HepG2 (cell line): ENCODE results near the gene SERPINB11. TPM values are rescaled to one million over a fixed set of nuclear protein-coding genes. Genes with fewer than 3 reads are reported as not detected.
A peak's percentile ranks its signal among the peaks of the same experiment; 100 is the strongest.

Experiments used
- ATAC-seq: fragments of 200-7000 bp; cut with Tn5 transposase; 3 replicates; pipeline ENCODE4 v1.9.1; 2020; ENCODE audit warnings: mild to moderate bottlenecking, moderate library complexity
- BruUV-seq: library from RNA; stranded (reverse); fragments of 400-500 nt; replicated peaks from 2 replicates; lab custom pipeline; 2021; lab: Mats Ljungman, UMichigan
- CTCF ChIA-PET: fragments of 300-600 bp; formaldehyde crosslinking; extraction: SDS; loops from one replicate; lab custom pipeline; 2021; ENCODE audit warnings: low total read pairs, inconsistent platforms, low intra/inter-chr PET ratio; lab: Yijun Ruan, JAX
- POLR2A ChIA-PET: fragments of 350-600 bp; sonication (Branson Sonifier 250); formaldehyde crosslinking; loops from one replicate; lab custom pipeline; 2020; ENCODE audit warnings: antibody characterized with exemption, inconsistent platforms; lab: Yijun Ruan, JAX
- DNase-seq: peaks from one replicate; pipeline ENCODE4 v3.0.0-alpha.2; 2015; ENCODE audit warnings: low spot score
- FAIRE-seq: peaks from 3 replicates; lab custom pipeline; 2011; peaks lifted over from hg19 to GRCh38; lab: Jason Lieb, UNC
- H2AFZ ChIP-seq: one replicate; pipeline ENCODE4 v1.6.1; 2011; ENCODE audit warnings: low read length, inconsistent platforms
- H3K27ac ChIP-seq: fragments of 300-600 bp; 3 replicates; pipeline ENCODE4 v1.8.0; 2011; ENCODE audit warnings: mixed run types, mild to moderate bottlenecking, mixed read lengths, low read length, inconsistent platforms; ENCODE audit not compliant: insufficient read depth; ENCODE audit errors: extremely low read length
- H3K27me3 ChIP-seq, 2 experiments: fragments of 200-600 bp in 1 of 2; 2 replicates in 1 of 2; 3 replicates in 1 of 2; pipeline versions ENCODE4 v1.6.0 to v1.8.0; 2011; ENCODE audit warnings: low read length in 2 of 2, mild to moderate bottlenecking in 2 of 2, moderate library complexity in 2 of 2, inconsistent platforms in 1 of 2; ENCODE audit not compliant: insufficient read depth in 2 of 2, control insufficient read depth in 1 of 2
- H3K36me3 ChIP-seq, 2 experiments: fragments of 200-600 bp in 1 of 2; replicated peaks in 1 of 2; 2 replicates in 1 of 2; 3 replicates in 1 of 2; pipeline versions ENCODE4 v1.5.1 to v1.8.0; 2011; ENCODE audit warnings: low read length in 2 of 2, inconsistent platforms in 1 of 2; ENCODE audit not compliant: insufficient read depth in 2 of 2, control insufficient read depth in 1 of 2
- H3K4me1 ChIP-seq: 2 replicates; pipeline ENCODE4 v1.5.1; 2012; ENCODE audit warnings: low read length, inconsistent platforms; ENCODE audit not compliant: insufficient read depth
- H3K4me2 ChIP-seq: 2 replicates; pipeline ENCODE4 v1.6.0; 2011; ENCODE audit warnings: low read depth, low read length, inconsistent platforms
- H3K4me3 ChIP-seq, 3 experiments: fragments of 200-600 bp in 1 of 3; sonication (generic), shearing (Covaris generic) in 1 of 3; replicated peaks in 1 of 3; 2 replicates each; pipeline ENCODE4 v1.5.1; 2011 to 2016; ENCODE audit warnings: low read length in 3 of 3, inconsistent platforms in 2 of 3, low read depth in 2 of 3, mild to moderate bottlenecking in 2 of 3, control low read depth in 1 of 3, mixed read lengths in 1 of 3; ENCODE audit not compliant: insufficient read depth in 1 of 3
- H3K79me2 ChIP-seq: one replicate; pipeline ENCODE4 v1.6.1; 2011; ENCODE audit warnings: low read length, inconsistent platforms; ENCODE audit not compliant: insufficient read depth
- H3K9ac ChIP-seq: 2 replicates; pipeline ENCODE4 v1.6.0; 2011; ENCODE audit warnings: mild to moderate bottlenecking, low read depth, low read length, inconsistent platforms; ENCODE audit not compliant: insufficient read depth
- H3K9me3 ChIP-seq: 2 replicates; pipeline ENCODE4 v1.5.1; 2012; ENCODE audit warnings: mild to moderate bottlenecking, low read length
- H4K20me1 ChIP-seq: 2 replicates; pipeline ENCODE4 v1.6.0; 2011; ENCODE audit warnings: inconsistent platforms, mild to moderate bottlenecking, low read length, moderate library complexity; ENCODE audit not compliant: insufficient read depth
- ATAD3A ChIP-seq: sonication (generic); formaldehyde crosslinking; IDR thresholded peaks from 2 replicates; pipeline ENCODE4 v1.4.0; 2020; ENCODE audit warnings: missing genetic modification reagents
- HNF4G ChIP-seq, 2 experiments: sonication (generic) in 1 of 2; formaldehyde crosslinking in 1 of 2; IDR thresholded peaks; 2 replicates each; pipeline versions ENCODE4 v1.4.0 to v1.6.1; 2011 to 2020; ENCODE audit warnings: borderline replicate concordance in 2 of 2, low read depth in 2 of 2, mild to moderate bottlenecking in 2 of 2, low read length in 1 of 2, missing genetic modification reagents in 1 of 2, moderate library complexity in 1 of 2
- HOXA5 ChIP-seq: sonication (generic); formaldehyde crosslinking; IDR thresholded peaks from 2 replicates; pipeline ENCODE4 v1.4.0; 2020; ENCODE audit warnings: missing genetic modification reagents
- MEIS1 ChIP-seq: sonication (generic); formaldehyde crosslinking; IDR thresholded peaks from 2 replicates; pipeline ENCODE4 v1.9.0; 2021; ENCODE audit warnings: mild to moderate bottlenecking, missing genetic modification reagents, moderate library complexity, borderline replicate concordance
- MIXL1 ChIP-seq: IDR thresholded peaks from 2 replicates; pipeline ENCODE4 v1.6.1; 2016
- MLLT10 ChIP-seq: sonication (generic); formaldehyde crosslinking; IDR thresholded peaks from 2 replicates; pipeline ENCODE4 v1.4.0; 2020; ENCODE audit warnings: missing genetic modification reagents
- MTF1 ChIP-seq: sonication (generic); formaldehyde crosslinking; IDR thresholded peaks from 2 replicates; pipeline ENCODE4 v1.5.0; 2020; ENCODE audit warnings: missing genetic modification reagents
- NCOR1 ChIP-seq: fragments of 200-600 bp; sonication (generic); IDR thresholded peaks from 2 replicates; pipeline ENCODE4 v1.7.0; 2017; ENCODE audit warnings: antibody characterized with exemption, low read length, borderline replicate concordance
- NFYC ChIP-seq: IDR thresholded peaks from 2 replicates; pipeline ENCODE4 v1.6.1; 2016; ENCODE audit warnings: missing genetic modification reagents, missing compliant biosample characterization
- THRA ChIP-seq: sonication (generic); formaldehyde crosslinking; IDR thresholded peaks from 2 replicates; pipeline ENCODE4 v1.4.0; 2020; ENCODE audit warnings: missing genetic modification reagents, borderline replicate concordance
- U2AF2 ChIP-seq: fragments of 200-400 bp; formaldehyde crosslinking; IDR thresholded peaks from 2 replicates; pipeline ENCODE4 v1.6.1; 2017; ENCODE audit warnings: low read depth, mild to moderate bottlenecking, low read length
- ZBTB2 ChIP-seq: sonication (generic); formaldehyde crosslinking; IDR thresholded peaks from 2 replicates; pipeline ENCODE4 v1.8.0; 2022; ENCODE audit warnings: low read depth, missing genetic modification reagents
- ZBTB7A ChIP-seq: sonication (generic); formaldehyde crosslinking; IDR thresholded peaks from 2 replicates; pipeline ENCODE4 v1.8.0; 2022; ENCODE audit warnings: mild to moderate bottlenecking, missing genetic modification reagents
- ZFP36L1 ChIP-seq: sonication (generic); formaldehyde crosslinking; IDR thresholded peaks from 2 replicates; pipeline ENCODE4 v1.8.0; 2022; ENCODE audit warnings: mild to moderate bottlenecking, missing genetic modification reagents, moderate library complexity
- ZFX ChIP-seq: sonication (generic); formaldehyde crosslinking; IDR thresholded peaks from 2 replicates; pipeline ENCODE4 v1.4.0; 2020; ENCODE audit warnings: mild to moderate bottlenecking, low read depth, missing genetic modification reagents, moderate library complexity
- ZNF326 ChIP-seq: sonication (generic); formaldehyde crosslinking; IDR thresholded peaks from 2 replicates; pipeline ENCODE4 v1.4.0; 2020; ENCODE audit warnings: missing genetic modification reagents, borderline replicate concordance
- ZNF607 ChIP-seq: sonication (generic); formaldehyde crosslinking; IDR thresholded peaks from 2 replicates; pipeline ENCODE4 v1.5.1; 2020; ENCODE audit warnings: missing genetic modification reagents, mild to moderate bottlenecking, borderline replicate concordance
- ZSCAN12 ChIP-seq: sonication (generic); formaldehyde crosslinking; IDR thresholded peaks from 2 replicates; pipeline ENCODE4 v1.9.0; 2021; ENCODE audit warnings: mild to moderate bottlenecking, missing genetic modification reagents
- ZSCAN30 ChIP-seq: sonication (generic); formaldehyde crosslinking; IDR thresholded peaks from 2 replicates; pipeline ENCODE4 v1.5.0; 2020; ENCODE audit warnings: mild to moderate bottlenecking, missing genetic modification reagents
- WGBS: methylation state at CpG from one replicate; pipeline ENCODE4 v1.1.6; 2017; ENCODE audit warnings: low lambda C conversion rate; 5-methylcytosine and 5-hydroxymethylcytosine counted together
- in situ Hi-C: cut with HindIII; loops from 2 replicates; pipeline ENCODE4 v1.10.0; 2017; ENCODE audit warnings: low pct_unique_long_range_greater_than_20kb; ENCODE audit not compliant: extremely low pct_ligation_motif_present
- intact Hi-C: fragments of 100-400 bp; cut with micrococcal nuclease; formaldehyde crosslinking; loops from one replicate; pipeline ENCODE4 v1.10.0; 2022; ENCODE audit not compliant: unreplicated experiment
- polyA plus RNA-seq, 8 experiments: library from polyadenylated mRNA; depleted of rRNA in 3 of 8; stranded (reverse) in 7 of 8; unstranded in 1 of 8; fragments of >200 nt; fragmentation: Illumina TruSeq in 4 of 8; extraction: Trizol in 4 of 8; gene quantifications; 2 replicates each; pipeline versions ENCODE4 v1.2.1 to v1.2.3, GENCODE V29; 2011 to 2016; ENCODE audit warnings: low read depth in 4 of 8, missing spikeins in 1 of 8, mixed read lengths in 1 of 8; ENCODE audit not compliant: insufficient read depth in 1 of 8
- total RNA-seq, 5 experiments: library from RNA; depleted of rRNA; stranded (reverse); fragments of >200 nt; fragmentation: Illumina TruSeq; extraction: Trizol; gene quantifications; 2 replicates each; pipeline ENCODE4 v1.2.3, GENCODE V29; 2016; ENCODE audit warnings: low read depth in 1 of 5
- TF ChIP-seq, protein P1 (sequence below): sonication (generic); formaldehyde crosslinking; IDR thresholded peaks from 2 replicates; pipeline ENCODE4 v1.8.0; 2022; ENCODE audit warnings: missing genetic modification reagents, mild to moderate bottlenecking, moderate library complexity, borderline replicate concordance

The SERPINB11 gene
- total and polyA plus RNA-seq, 2 of the 13 experiments (the other 11 are each of a cell fraction or from before 2014, with no cell fraction given): not detected

DNA sequence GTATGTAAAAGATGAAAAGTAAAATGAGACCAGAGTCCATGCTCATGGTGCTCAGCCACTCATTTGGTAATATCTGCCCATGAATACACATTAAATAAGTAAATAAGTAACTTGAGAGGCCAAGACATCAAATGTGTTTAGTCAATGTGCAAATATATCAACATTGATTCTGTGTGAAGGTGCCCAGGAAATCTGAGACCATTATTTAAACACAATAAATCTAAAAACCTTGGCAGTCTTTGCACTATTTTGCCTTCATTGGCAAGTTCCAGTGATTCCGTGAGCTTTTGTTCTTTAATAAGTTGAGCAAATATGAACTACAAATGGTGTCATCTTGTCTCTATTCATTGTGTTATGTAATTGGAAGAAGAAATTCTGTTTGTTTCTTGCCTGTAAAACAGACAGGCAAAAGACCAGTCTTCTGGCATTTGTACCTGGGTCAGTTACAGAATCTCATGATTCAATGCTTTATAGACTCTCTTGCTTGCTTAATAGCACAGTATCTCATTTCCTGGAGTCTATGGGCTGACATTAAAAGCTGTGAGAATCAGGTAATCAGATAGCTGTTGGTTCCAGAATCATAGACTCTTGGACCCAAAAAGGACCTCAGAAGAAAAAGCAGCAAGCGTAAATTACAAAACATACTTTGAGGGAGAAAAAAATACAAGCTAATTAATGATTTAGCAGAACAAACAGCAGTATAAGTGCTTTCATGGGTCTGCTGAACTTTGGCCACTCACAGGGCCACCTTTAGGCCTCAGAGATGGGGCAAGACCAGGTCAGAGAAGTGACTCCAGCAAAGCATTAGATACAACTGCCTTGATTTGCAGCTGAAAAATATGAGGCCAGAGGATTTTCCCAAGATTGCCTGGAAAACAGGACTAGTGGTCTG lies 21.1 kb upstream of the SERPINB11 start:
- peaks cover 22% of the 10 kb centered on the region for H3K4me1 ChIP-seq
- peak; percentile 6 for DNase-seq
- ChIA-PET CTCF (no interaction called here), POLR2A (no interaction called here)
- H3K9ac ChIP-seq: no peak overlapping the region
- H3K79me2 ChIP-seq: no peaks in the 10 kb centered on the region
- H3K4me3 ChIP-seq: no peak overlapping the region; a peak in 1 of 6 replicates
- peak; percentile 91 for ATAC-seq
- no TSS peak for BruUV-seq
- no peak overlapping the region for H2AFZ ChIP-seq
- no peak for FAIRE-seq
- in situ Hi-C loops: no loop called here
- H3K9me3 ChIP-seq: no peaks in the 10 kb centered on the region
- WGBS: 6% methylated on average over 2 of the region's 2 CpGs
- H4K20me1 ChIP-seq: no peaks in the 10 kb centered on the region
- intact Hi-C loops: no loop called here
- no peaks in the 10 kb centered on the region for H3K36me3 ChIP-seq
- peak overlapping the region; percentile 39 for H3K4me2 ChIP-seq
- H3K27ac ChIP-seq: no peak overlapping the region
- H3K27me3 ChIP-seq: no peaks in the 10 kb centered on the region
- TF ChIP-seq ZBTB2 (no peak), ZSCAN30 (CRISPR knock-in tag) (no peak), MEIS1 (CRISPR knock-in tag) (no peak), ZNF326 (CRISPR knock-in tag) (no peak), ZNF607 (CRISPR knock-in tag) (no peak), HNF4G (IDR thresholded peaks at IDR 0.05; ENCODE audit: borderline replicate concordance, low read depth, low read length) (peak; percentile 68), HNF4G (CRISPR knock-in tag; IDR thresholded peaks at IDR 0.05; ENCODE audit: borderline replicate concordance, low read depth) (no peak), ZSCAN12 (no peak), ZFX (CRISPR knock-in tag) (no peak), HOXA5 (CRISPR knock-in tag) (no peak), NFYC (CRISPR knock-in tag) (no peak), MIXL1 (CRISPR knock-in tag) (0 out of 2 replicates have a peak, but pooled peaks have one; percentile 35), ATAD3A (CRISPR knock-in tag) (no peak), MLLT10 (no peak), THRA (no peak), U2AF2 (no peak), NCOR1 (peak; percentile 29; the same call in 1 of the 2 replicates), MTF1 (CRISPR knock-in tag) (no peak), ZFP36L1 (CRISPR knock-in tag) (no peak), ZBTB7A (CRISPR knock-in tag) (no peak)
- TF ChIP-seq, protein P1, sequence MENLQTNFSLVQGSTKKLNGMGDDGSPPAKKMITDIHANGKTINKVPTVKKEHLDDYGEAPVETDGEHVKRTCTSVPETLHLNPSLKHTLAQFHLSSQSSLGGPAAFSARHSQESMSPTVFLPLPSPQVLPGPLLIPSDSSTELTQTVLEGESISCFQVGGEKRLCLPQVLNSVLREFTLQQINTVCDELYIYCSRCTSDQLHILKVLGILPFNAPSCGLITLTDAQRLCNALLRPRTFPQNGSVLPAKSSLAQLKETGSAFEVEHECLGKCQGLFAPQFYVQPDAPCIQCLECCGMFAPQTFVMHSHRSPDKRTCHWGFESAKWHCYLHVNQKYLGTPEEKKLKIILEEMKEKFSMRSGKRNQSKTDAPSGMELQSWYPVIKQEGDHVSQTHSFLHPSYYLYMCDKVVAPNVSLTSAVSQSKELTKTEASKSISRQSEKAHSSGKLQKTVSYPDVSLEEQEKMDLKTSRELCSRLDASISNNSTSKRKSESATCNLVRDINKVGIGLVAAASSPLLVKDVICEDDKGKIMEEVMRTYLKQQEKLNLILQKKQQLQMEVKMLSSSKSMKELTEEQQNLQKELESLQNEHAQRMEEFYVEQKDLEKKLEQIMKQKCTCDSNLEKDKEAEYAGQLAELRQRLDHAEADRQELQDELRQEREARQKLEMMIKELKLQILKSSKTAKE (CRISPR knock-in tag): no peak
